Smooth muscle cell (in vitro differentiated cells): ENCODE data around the gene LARP4. TPM values are rescaled to one million over a fixed set of nuclear protein-coding genes. Genes with fewer than 3 reads are reported as not detected.
A peak's percentile ranks its signal among the peaks of the same experiment; 100 is the strongest.

Source experiments
- DNase-seq: peaks from one replicate; lab custom pipeline; 2025; ENCODE audit not compliant: unreplicated experiment; lab: John Stamatoyannopoulos, UW
- H2AFZ ChIP-seq: fragments of 200-600 bp; sonication (generic); 2 replicates; pipeline ENCODE4 v1.6.0; 2016; ENCODE audit warnings: antibody characterized with exemption, low read depth, mild to moderate bottlenecking
- H3F3A ChIP-seq: fragments of 200-600 bp; sonication (generic); 2 replicates; pipeline ENCODE4 v1.6.0; 2017; ENCODE audit warnings: antibody characterized with exemption, low read depth
- H3K27ac ChIP-seq: fragments of 200-600 bp; sonication (generic); 2 replicates; pipeline ENCODE4 v1.5.1; 2016; ENCODE audit warnings: low read depth, mild to moderate bottlenecking
- H3K27me3 ChIP-seq: fragments of 200-600 bp; sonication (generic); 2 replicates; pipeline ENCODE4 v1.6.1; 2016; ENCODE audit warnings: low read depth, mild to moderate bottlenecking
- H3K36me3 ChIP-seq: fragments of 200-600 bp; sonication (generic); 2 replicates; pipeline ENCODE4 v1.5.1; 2016; ENCODE audit warnings: low read depth
- H3K4me1 ChIP-seq: fragments of 200-600 bp; sonication (generic); 2 replicates; pipeline ENCODE4 v1.5.1; 2016; ENCODE audit warnings: low read depth
- H3K4me2 ChIP-seq: fragments of 200-600 bp; sonication (generic); 2 replicates; pipeline ENCODE4 v1.6.0; 2016; ENCODE audit warnings: mild to moderate bottlenecking
- H3K4me3 ChIP-seq: fragments of 200-600 bp; sonication (generic); 2 replicates; pipeline ENCODE4 v1.5.1; 2016; ENCODE audit warnings: mild to moderate bottlenecking
- H3K79me2 ChIP-seq: fragments of 200-600 bp; sonication (generic); 2 replicates; pipeline ENCODE4 v1.6.0; 2016; ENCODE audit warnings: low read depth, mild to moderate bottlenecking
- H3K9ac ChIP-seq: fragments of 200-600 bp; sonication (generic); 2 replicates; pipeline ENCODE4 v1.6.0; 2016; ENCODE audit warnings: low read depth
- H3K9me3 ChIP-seq: fragments of 200-600 bp; sonication (generic); replicated peaks from 2 replicates; pipeline ENCODE4 v1.5.1; 2016; ENCODE audit warnings: low read depth
- H4K20me1 ChIP-seq: fragments of 200-600 bp; sonication (generic); 2 replicates; pipeline ENCODE4 v1.6.0; 2016; ENCODE audit warnings: low read depth
- WGBS: methylation state at CpG from one replicate; pipeline ENCODE4 v1.1.7; 2016; ENCODE audit warnings: low lambda C conversion rate; 5-methylcytosine and 5-hydroxymethylcytosine counted together
- polyA plus RNA-seq: library from polyadenylated mRNA; unstranded; fragments of >200 nt; fragmentation: Nextera tagmentation; extraction: Ambion mirVana; gene quantifications from 2 replicates; pipeline ENCODE4 v1.2.1, GENCODE V29; 2016
- total RNA-seq: library from RNA; depleted of rRNA; stranded (reverse); fragments of >200 nt; gene quantifications from 2 replicates; pipeline ENCODE4 v1.2.3, GENCODE V29; 2014
- TF ChIP-seq, protein P1 (sequence below): fragments of 200-600 bp; sonication (generic); IDR thresholded peaks from 2 replicates; pipeline ENCODE4 v1.5.1; 2017; ENCODE audit warnings: borderline replicate concordance, mild to moderate bottlenecking, antibody characterized with exemption; ENCODE audit not compliant: insufficient read depth, poor library complexity, severe bottlenecking

LARP4 gene
- total and polyA plus RNA-seq, 2 experiments from 2014 or later, result 11.7 to 37.9 TPM

DNA sequence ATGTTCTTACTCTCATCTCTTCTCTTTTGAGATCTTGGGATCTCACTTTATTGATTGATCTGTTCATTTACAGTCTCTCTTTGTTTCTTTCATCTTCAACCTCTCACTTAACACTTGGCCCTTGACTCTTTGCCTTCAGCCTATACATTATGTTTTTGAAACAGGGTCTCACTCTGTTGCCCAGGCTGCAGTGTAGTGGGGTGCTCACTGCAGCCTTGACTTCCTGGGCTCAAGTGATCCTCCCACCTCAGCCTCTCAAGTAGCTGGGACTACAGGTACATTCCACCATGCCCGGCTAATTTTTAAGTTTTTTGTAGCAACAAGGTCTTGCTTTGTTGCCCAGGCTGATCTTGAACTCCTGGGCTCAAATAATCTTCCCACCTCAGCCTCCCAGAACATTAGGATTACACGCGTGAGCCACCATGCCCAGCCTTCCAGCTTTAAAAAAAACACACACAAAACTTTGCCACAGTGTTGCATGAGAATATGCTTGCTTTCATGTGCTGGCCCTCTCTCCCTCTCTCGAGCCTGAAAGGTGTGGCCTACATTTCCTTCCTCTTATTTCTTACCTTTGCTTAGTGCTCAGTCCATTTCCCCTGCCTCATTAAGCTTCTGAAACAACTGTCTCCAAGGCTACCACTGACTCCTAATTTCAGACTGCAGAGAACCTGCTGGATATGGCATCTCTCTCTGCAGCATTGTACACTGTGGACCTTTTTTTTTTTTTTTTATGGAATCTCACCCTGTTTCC is 114.0 kb downstream of the LARP4 start:
- Histone ChIP-seq H3K79me2 (peaks cover 90% of the 10 kb centered on the region), H3K9ac (no peak overlapping the region), H3K36me3 (no peaks in the 10 kb centered on the region), H3K4me2 (no peak overlapping the region), H3K4me3 (no peak overlapping the region), H3K4me1 (no peaks in the 10 kb centered on the region), H3F3A (no peaks in the 10 kb centered on the region), H4K20me1 (peaks cover 48% of the 10 kb centered on the region), H2AFZ (no peak overlapping the region), H3K9me3 (no peaks in the 10 kb centered on the region), H3K27ac (no peak overlapping the region), H3K27me3 (no peaks in the 10 kb centered on the region)
- TF ChIP-seq, protein P1, sequence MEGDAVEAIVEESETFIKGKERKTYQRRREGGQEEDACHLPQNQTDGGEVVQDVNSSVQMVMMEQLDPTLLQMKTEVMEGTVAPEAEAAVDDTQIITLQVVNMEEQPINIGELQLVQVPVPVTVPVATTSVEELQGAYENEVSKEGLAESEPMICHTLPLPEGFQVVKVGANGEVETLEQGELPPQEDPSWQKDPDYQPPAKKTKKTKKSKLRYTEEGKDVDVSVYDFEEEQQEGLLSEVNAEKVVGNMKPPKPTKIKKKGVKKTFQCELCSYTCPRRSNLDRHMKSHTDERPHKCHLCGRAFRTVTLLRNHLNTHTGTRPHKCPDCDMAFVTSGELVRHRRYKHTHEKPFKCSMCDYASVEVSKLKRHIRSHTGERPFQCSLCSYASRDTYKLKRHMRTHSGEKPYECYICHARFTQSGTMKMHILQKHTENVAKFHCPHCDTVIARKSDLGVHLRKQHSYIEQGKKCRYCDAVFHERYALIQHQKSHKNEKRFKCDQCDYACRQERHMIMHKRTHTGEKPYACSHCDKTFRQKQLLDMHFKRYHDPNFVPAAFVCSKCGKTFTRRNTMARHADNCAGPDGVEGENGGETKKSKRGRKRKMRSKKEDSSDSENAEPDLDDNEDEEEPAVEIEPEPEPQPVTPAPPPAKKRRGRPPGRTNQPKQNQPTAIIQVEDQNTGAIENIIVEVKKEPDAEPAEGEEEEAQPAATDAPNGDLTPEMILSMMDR, result no peak
- DNase-seq, result no peak
- 91% methylated on average over 4 of the region's 4 CpGs for WGBS

DNA sequence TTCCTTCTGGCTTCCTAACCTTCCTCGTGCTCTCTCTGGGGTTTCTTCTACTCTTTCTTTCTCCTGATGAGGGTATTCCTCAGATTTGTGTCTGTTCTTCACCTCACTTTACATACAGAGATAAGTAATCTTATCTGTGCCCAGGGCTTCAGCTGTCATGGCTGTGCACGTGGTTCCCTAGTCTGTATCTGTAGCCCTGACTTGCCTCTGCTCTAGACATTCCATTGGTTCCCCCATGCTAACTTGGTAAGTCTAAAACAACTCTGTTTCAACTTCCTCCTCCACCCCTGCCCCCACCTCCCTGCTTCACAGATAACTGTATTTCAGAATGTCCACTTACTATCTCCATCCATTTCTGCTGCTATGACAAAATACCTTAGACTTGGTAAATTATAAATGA is 114.9 kb downstream of the LARP4 start:
- no peak overlapping the region for H2AFZ ChIP-seq
- TF ChIP-seq, protein P1, result no peak
- H3K27me3 ChIP-seq, result no peaks in the 10 kb centered on the region
- no peaks in the 10 kb centered on the region for H3F3A ChIP-seq
- 46% methylated on average over 2 of the region's 2 CpGs for WGBS
- peaks cover 45% of the 10 kb centered on the region for H4K20me1 ChIP-seq
- DNase-seq, result no peak
- H3K9me3 ChIP-seq, result no peaks in the 10 kb centered on the region
- H3K4me1 ChIP-seq, result no peaks in the 10 kb centered on the region
- no peaks in the 10 kb centered on the region for H3K36me3 ChIP-seq
- no peak overlapping the region for H3K4me3 ChIP-seq
- H3K79me2 ChIP-seq, result peaks cover 89% of the 10 kb centered on the region
- H3K9ac ChIP-seq, result no peak overlapping the region
- H3K4me2 ChIP-seq, result no peak overlapping the region
- H3K27ac ChIP-seq, result no peak overlapping the region

DNA sequence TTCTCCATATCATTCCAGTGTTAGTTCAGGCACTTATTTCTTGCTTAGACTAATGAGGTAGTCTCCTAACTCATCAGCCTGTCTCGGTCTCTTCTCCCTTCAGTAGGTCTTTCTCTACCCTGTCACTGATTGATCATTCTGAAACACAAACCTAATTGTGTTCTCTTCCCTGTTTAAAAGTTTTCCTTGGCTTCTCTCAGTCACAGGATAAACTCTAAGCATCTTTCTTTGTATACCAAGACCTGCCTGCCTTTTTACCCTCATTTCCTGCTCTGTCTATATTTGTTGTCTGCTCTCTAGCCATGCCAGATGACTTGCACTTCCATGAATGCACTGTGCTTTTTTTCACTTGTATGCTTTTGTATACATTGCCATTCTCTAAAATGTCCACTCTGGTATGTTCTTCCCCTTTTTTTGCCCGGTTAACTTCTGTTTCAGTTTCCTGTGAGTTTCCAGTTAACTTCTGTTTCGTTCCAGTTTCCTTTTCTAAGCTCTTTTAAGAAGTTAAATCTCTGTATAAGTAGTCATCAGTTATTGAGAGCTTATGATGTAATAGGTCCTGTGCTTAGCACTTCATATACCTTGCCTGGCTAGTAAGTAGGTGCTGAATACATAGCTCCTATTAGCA is 116.8 kb downstream of the LARP4 start:
- Histone ChIP-seq H4K20me1 (peaks cover 49% of the 10 kb centered on the region), H3K36me3 (no peaks in the 10 kb centered on the region), H3K9ac (peak overlapping the region; percentile 8), H3K4me2 (peak overlapping the region; percentile 58), H3K9me3 (no peaks in the 10 kb centered on the region), H3K79me2 (peaks cover 90% of the 10 kb centered on the region), H3K27ac (peak overlapping the region; percentile 73), H3K4me1 (no peaks in the 10 kb centered on the region), H3F3A (no peaks in the 10 kb centered on the region), H2AFZ (no peak overlapping the region), H3K27me3 (no peaks in the 10 kb centered on the region), H3K4me3 (no peak overlapping the region)
- TF ChIP-seq, protein P1, result no peak
- WGBS, result 34% methylated on average over 3 of the region's 3 CpGs
- DNase-seq, result no peak

DNA sequence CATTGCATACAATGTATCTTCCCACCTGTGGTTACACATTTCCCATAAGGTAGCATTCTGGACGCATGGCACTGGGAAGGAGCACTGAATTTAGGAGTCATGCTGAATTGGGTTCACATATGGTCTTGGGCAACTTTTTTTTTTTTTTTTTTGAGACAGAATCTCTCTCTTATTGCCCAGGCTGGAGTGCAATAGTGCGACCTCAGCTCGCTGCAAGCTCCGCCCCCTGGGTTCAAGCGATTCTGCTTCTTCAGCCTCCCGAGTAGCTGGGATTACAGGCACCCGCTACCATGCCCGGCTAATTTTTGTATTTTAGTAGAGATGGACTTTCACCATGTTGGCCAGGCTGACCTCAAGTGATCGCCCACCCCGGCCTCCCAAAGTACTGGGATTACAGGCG is 117.4 kb downstream of the LARP4 start:
- H3K79me2 ChIP-seq, result peaks cover 90% of the 10 kb centered on the region
- TF ChIP-seq, protein P1, result no peak
- no peaks in the 10 kb centered on the region for H3F3A ChIP-seq
- H3K27me3 ChIP-seq, result no peaks in the 10 kb centered on the region
- WGBS, result 92% methylated on average over 11 of the region's 11 CpGs
- H4K20me1 ChIP-seq, result peaks cover 43% of the 10 kb centered on the region
- no peaks in the 10 kb centered on the region for H3K36me3 ChIP-seq
- no peak overlapping the region for H2AFZ ChIP-seq
- H3K4me3 ChIP-seq, result no peak overlapping the region
- H3K9me3 ChIP-seq, result no peaks in the 10 kb centered on the region
- H3K9ac ChIP-seq, result no peak overlapping the region
- no peak overlapping the region for H3K27ac ChIP-seq
- no peaks in the 10 kb centered on the region for H3K4me1 ChIP-seq
- no peak overlapping the region for H3K4me2 ChIP-seq
- DNase-seq, result no peak
